Activated naive CD4-positive, alpha-beta T cell treated with anti-CD3 and anti-CD28 coated beads, Interleukin-2, amount 50 U/mL, for 16 hours (primary cell): ENCODE measurements around the gene DTWD2.
"Not testable (repeated sequence)": the region's sequence is repeated elsewhere in the genome, so short reads cannot be mapped to it uniquely, and the experiment has no call there.

ENCODE experiments used
- DNase-seq: peaks from one replicate; pipeline ENCODE4 v3.0.0-alpha.2; 2020

Gene DTWD2

GRCh38 chr5:118946138-118946800 lies 42.1 kb downstream of the DTWD2 start:
- DNase-seq: no peak

DNA sequence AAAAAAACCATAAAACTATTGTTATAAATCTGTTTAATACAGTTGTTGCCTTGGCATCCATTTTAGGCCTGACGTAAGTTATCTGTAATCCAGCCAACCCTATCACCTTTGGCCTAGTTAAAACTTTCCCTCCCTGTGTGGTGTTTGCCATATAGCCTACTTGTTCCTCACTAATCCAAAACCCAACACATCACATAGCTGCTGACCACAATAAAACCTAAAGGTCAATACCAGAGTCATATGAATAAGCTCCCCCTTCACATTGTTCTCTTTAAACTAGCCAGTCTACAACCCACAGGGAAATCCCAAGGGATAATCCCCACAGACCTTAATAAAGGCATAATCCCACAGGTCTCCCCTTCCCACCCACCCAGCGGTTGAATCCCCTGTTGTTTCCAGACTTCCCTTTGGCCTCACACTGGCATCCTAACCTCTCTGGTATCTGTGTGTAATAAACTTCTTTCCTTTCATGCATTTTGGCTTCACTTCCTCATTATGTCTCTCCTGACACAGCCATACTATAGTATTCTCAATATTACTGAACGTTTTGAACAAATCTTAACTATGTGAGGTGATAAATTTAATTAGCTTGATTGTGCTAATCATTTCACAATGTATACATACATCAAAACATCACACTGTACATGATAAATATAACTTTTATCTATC lies 50.8 kb downstream of the DTWD2 start:
- DNase-seq: no peak

GRCh38 chr5:118933703-118934102 lies 54.6 kb downstream of the DTWD2 start:
- DNase-seq: no peak

GRCh38 chr5:118931564-118931963 lies 56.8 kb downstream of the DTWD2 start:
- DNase-seq: no peak

- DNase-seq: no peak
Observed at GRCh38 chr5:118924006-118924389, 64.3 kb downstream of the DTWD2 start.

DNA sequence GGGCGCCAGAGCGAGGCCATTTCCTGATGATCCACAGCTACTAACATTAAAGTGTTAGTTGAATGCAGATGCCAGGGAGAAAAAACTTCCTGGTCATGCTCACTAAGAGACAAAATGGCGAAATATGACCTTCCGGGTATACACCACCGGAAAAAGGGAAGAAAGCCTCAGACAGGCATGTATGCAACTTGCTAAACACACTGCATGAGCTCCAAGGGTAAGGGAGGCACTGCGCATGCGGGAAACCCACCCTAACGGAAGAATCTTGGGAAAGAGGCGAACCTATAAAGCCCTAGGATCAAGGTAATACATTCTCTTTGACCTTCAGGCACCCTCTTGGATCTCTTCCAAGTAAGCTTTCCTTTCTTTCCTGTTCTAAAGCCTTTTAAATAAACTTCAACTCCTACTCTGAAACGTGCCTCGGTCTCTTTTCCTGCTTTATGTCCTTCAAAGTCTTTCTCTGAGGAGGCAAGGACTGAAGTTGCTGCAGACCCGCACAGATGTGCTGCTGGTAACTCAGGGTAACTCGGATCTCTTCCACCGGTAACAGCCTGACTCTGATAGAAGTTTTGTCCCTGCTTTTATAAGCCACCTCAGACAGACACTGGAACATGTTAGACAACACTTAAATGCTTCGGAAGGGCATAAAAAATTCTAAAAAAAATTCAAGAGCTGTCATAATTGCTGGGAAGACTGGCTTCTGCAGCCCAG lies 64.9 kb downstream of the DTWD2 start:
- DNase-seq: no peak

GRCh38 chr5:118921866-118922265 lies 66.5 kb downstream of the DTWD2 start:
- DNase-seq: no peak

GRCh38 chr5:118919016-118919415 lies 69.3 kb downstream of the DTWD2 start:
- DNase-seq: no peak

DNA sequence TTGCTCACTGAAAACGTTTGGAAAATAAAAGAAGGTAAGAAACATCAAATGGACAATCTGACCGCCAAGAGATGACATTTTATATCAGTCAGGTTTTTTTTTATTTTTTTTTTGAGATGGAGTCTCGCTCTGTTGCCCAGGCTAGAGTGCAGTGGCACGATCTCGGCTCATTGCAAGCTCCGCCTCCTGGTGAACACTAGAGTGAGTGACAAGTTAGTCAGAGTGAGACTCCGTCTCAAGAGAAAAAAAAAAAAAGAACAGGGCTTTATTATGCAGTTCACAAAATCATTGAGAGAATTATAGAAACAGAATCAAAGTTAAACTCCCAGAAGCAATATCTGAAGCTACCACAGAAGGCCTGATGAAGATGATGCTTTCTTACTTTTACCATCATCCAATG lies 70.1 kb downstream of the DTWD2 start:
- DNase-seq: no peak

DNA sequence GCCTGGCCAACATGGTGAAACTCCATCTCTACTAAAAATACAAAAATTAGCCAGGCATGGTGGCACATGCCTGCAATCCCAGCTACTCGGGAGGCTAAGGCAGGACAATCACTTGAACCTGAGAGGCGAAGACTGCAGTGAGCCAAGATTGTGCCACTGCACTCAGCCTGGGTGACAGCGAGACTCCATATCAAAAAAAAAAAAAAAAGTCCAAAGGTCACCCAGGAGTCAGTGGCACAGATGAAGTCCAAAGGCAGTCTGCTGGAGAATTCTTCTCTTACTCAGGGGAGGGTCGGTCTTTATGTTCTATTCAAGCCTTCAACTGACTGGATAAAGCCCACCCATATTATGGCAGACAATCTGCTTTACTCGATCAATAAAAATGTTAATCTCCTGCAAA lies 80.8 kb downstream of the DTWD2 start:
- not testable (repeated sequence) for DNase-seq

GRCh38 chr5:118906947-118907346 lies 81.4 kb downstream of the DTWD2 start:
- no peak for DNase-seq

GRCh38 chr5:118905196-118905595 lies 83.2 kb downstream of the DTWD2 start:
- DNase-seq: no peak

- DNase-seq: no peak
Observed at GRCh38 chr5:118902656-118903438, 85.5 kb downstream of the DTWD2 start.

- no peak for DNase-seq
Observed at GRCh38 chr5:118894709-118895108, 93.6 kb downstream of the DTWD2 start.

DNA sequence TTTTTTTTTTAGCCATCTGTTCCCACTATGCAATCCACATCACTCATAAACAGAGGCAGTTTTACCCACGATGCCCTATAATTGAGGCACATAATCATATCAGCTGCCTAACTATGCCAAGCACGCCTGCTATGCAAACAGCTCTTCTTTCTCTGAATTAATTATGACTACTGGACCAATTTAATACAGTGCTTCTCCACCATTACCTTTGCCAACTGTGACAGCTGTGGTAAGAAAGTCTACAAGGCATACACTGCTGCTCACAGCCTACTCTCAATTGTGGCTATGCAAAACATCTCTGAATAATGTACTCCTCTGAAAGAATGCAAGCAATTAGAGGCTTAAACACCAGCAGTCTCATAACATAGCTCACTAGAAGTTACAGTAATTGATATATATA lies 97.1 kb downstream of the DTWD2 start:
- DNase-seq: no peak

- no peak for DNase-seq
Observed at GRCh38 chr5:118889165-118889564, 99.2 kb downstream of the DTWD2 start.

GRCh38 chr5:118888556-118888955 lies 99.8 kb downstream of the DTWD2 start:
- DNase-seq: no peak

- no peak for DNase-seq
Observed at GRCh38 chr5:118883362-118883761, 105.0 kb downstream of the DTWD2 start.

- no peak for DNase-seq
Observed at GRCh38 chr5:118882666-118883065, 105.7 kb downstream of the DTWD2 start.

DNA sequence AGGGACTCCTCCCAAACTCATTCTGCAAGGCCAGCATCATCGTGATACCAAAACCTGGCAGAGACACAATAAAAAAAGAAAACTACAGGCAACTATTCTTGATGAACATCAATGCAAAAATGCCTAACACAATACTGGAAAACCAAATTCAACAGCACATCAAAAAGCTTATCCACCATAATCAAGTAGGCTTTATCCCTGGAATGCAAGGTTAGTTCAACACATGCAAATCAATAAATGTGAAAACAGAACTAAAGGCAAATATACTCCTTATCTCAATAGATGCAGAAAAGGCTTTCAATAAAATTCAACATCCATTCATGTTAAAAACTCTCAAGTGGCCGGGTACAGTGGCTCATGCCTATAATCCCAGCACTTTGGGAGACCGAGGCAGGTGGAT lies 111.5 kb downstream of the DTWD2 start:
- not testable (repeated sequence) for DNase-seq

DNA sequence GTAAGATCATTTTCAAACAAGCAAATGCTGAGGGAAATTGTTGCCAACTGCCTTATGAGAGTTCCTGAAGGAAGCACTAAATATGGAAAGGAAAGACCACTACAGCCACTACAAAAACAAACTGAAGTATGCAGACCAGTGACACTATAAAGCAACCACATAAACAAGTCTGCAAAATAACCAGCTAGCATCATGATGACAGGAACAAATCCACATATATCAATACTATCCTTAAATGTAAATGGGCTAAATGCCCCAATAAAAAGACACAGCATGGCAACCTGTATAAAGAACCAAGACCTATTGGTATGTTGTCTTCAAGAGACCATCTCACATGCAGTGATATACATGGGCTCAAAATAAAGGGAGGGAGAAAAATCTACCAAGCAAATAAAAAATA lies 113.2 kb downstream of the DTWD2 start:
- no peak for DNase-seq

- DNase-seq: no peak
Observed at GRCh38 chr5:118873417-118873816, 114.9 kb downstream of the DTWD2 start.

DNA sequence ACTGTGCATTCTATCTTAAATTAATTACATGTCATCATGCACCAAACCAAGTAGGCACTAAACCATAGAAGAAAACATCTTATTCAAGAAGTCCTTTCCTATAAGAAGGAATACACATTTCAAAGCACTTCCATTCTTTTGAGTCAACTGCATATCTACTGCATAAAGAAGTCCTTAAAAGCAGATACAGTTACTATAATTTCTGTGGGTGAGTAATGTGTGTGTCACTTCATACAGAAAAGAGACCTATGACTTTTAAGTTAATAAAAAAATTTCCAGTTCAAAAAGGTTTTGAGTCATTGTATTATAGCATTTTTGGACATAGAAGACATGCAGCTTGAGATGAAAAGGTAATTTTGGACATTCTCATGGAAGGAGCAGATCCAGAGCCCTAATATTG lies 125.0 kb downstream of the DTWD2 start:
- DNase-seq: no peak
